H1 (cell line): ENCODE data around the gene HLX. TPM values are rescaled to one million over a fixed set of nuclear protein-coding genes. Genes with fewer than 3 reads are reported as not detected.

Experiments used
- CTCF ChIA-PET: fragments of 300-600 bp; sonication (Branson Sonifier 250); formaldehyde crosslinking; loops from one replicate; lab custom pipeline; 2021; ENCODE audit not compliant: partially characterized antibody; lab: Charles Lee
- POLR2A ChIA-PET: fragments of 300-600 bp; sonication (Branson Sonifier 250); formaldehyde crosslinking; loops from one replicate; lab custom pipeline; 2021; ENCODE audit warnings: inconsistent platforms; ENCODE audit not compliant: partially characterized antibody; lab: Charles Lee
- DNase-seq, 2 experiments: peaks; one replicate each; pipeline versions ENCODE4 v3.0.0 to v3.0.0-alpha.2; 2010 to 2022; ENCODE audit warnings: low spot score in 2 of 2, low read depth in 1 of 2, mixed read lengths in 1 of 2
- FAIRE-seq: peaks from 2 replicates; lab custom pipeline; 2011; peaks lifted over from hg19 to GRCh38; lab: Jason Lieb, UNC
- H2AFZ ChIP-seq: 2 replicates; pipeline ENCODE4 v1.8.1; 2012; ENCODE audit warnings: low read length, inconsistent platforms
- H2AK5ac ChIP-seq: 2 replicates; pipeline ENCODE4 v1.6.1; 2013; ENCODE audit warnings: low read depth, low read length
- H2BK120ac ChIP-seq: replicated peaks from 2 replicates; pipeline ENCODE3; 2013; ENCODE audit warnings: low read depth, low read length, inconsistent platforms
- H2BK12ac ChIP-seq: 2 replicates; pipeline ENCODE4 v1.6.1; 2013; ENCODE audit warnings: low read depth, low read length
- H2BK15ac ChIP-seq: 2 replicates; pipeline ENCODE4 v1.6.1; 2013; ENCODE audit warnings: low read length
- H2BK20ac ChIP-seq: 2 replicates; pipeline ENCODE4 v1.6.1; 2013; ENCODE audit warnings: low read length
- H2BK5ac ChIP-seq: 2 replicates; pipeline ENCODE4 v1.6.1; 2013; ENCODE audit warnings: low read depth, low read length
- H3K14ac ChIP-seq: 2 replicates; pipeline ENCODE4 v1.6.1; 2013; ENCODE audit warnings: inconsistent platforms; ENCODE audit not compliant: insufficient read length
- H3K18ac ChIP-seq: 2 replicates; pipeline ENCODE4 v1.6.1; 2013; ENCODE audit warnings: low read length; ENCODE audit errors: extremely low read depth
- H3K23ac ChIP-seq: 2 replicates; pipeline ENCODE4 v1.6.1; 2013; ENCODE audit warnings: inconsistent platforms; ENCODE audit not compliant: insufficient read length
- H3K23me2 ChIP-seq: 2 replicates; pipeline ENCODE4 v1.6.1; 2013; ENCODE audit warnings: low read depth, low read length
- H3K27ac ChIP-seq: 2 replicates; pipeline ENCODE4 v1.6.1; 2011; ENCODE audit warnings: low read depth, low read length, inconsistent platforms
- H3K27me3 ChIP-seq, 4 experiments: replicated peaks in 1 of 4; 1 replicate in 1 of 4; 2 replicates in 3 of 4; pipeline versions ENCODE4 v1.6.1 to v1.8.1; 2011 to 2013; ENCODE audit warnings: low read length in 3 of 4, mild to moderate bottlenecking in 3 of 4, inconsistent platforms in 2 of 4, mixed read lengths in 2 of 4, moderate library complexity in 1 of 4; ENCODE audit not compliant: control insufficient read depth in 3 of 4, insufficient read depth in 3 of 4; ENCODE audit errors: extremely low read depth in 1 of 4
- H3K36me3 ChIP-seq, 4 experiments: 2 replicates each; pipeline versions ENCODE4 v1.6.1 to v1.8.1; 2011 to 2013; ENCODE audit warnings: mild to moderate bottlenecking in 4 of 4, low read length in 3 of 4, moderate library complexity in 2 of 4, control low read depth in 1 of 4, inconsistent platforms in 1 of 4; ENCODE audit not compliant: insufficient read depth in 4 of 4, control insufficient read depth in 2 of 4
- H3K4ac ChIP-seq: replicated peaks from 2 replicates; pipeline ENCODE3; 2013; ENCODE audit warnings: low read length, low read depth, mixed read lengths, inconsistent platforms; ENCODE audit not compliant: insufficient read length
- H3K4me1 ChIP-seq, 4 experiments: replicated peaks in 1 of 4; 1 replicate in 1 of 4; 2 replicates in 3 of 4; pipeline versions ENCODE4 v1.6.1 to v1.8.1; 2011 to 2013; ENCODE audit warnings: low read length in 3 of 4, inconsistent platforms in 2 of 4, mixed read lengths in 1 of 4; ENCODE audit not compliant: insufficient read depth in 4 of 4, control insufficient read depth in 3 of 4
- H3K4me2 ChIP-seq, 2 experiments: 2 replicates each; pipeline versions ENCODE4 v1.6.1 to v1.8.1; 2011 to 2013; ENCODE audit warnings: low read depth in 2 of 2, low read length in 2 of 2, control low read depth in 1 of 2, inconsistent platforms in 1 of 2, mild to moderate bottlenecking in 1 of 2; ENCODE audit not compliant: insufficient read depth in 1 of 2
- H3K4me3 ChIP-seq, 4 experiments: fragments of 200-600, 300-600 bp in 1 of 4; sonication (generic), shearing (Covaris generic), sonication (Bioruptor Twin) in 1 of 4; 2 replicates each; pipeline versions ENCODE4 v1.5.1 to v1.8.1; 2011 to 2016; ENCODE audit warnings: low read length in 4 of 4, low read depth in 3 of 4, control low read depth in 2 of 4, inconsistent platforms in 2 of 4, mild to moderate bottlenecking in 2 of 4, mixed read lengths in 1 of 4, moderate library complexity in 1 of 4; ENCODE audit not compliant: insufficient read depth in 2 of 4; ENCODE audit errors: extremely low read depth in 1 of 4
- H3K56ac ChIP-seq: replicated peaks from 2 replicates; pipeline ENCODE3; 2013; ENCODE audit warnings: low read depth, mild to moderate bottlenecking, mixed read lengths, low read length, inconsistent platforms; ENCODE audit not compliant: insufficient read length
- H3K79me1 ChIP-seq: 2 replicates; pipeline ENCODE4 v1.6.1; 2013; ENCODE audit warnings: low read depth, low read length, control low read depth
- H3K79me2 ChIP-seq, 2 experiments: 2 replicates each; pipeline versions ENCODE4 v1.6.1 to v1.8.1; 2012 to 2013; ENCODE audit warnings: low read length in 2 of 2, mild to moderate bottlenecking in 2 of 2, inconsistent platforms in 1 of 2; ENCODE audit not compliant: insufficient read depth in 2 of 2, control insufficient read depth in 1 of 2
- H3K9ac ChIP-seq, 4 experiments: replicated peaks in 1 of 4; 1 replicate in 1 of 4; 2 replicates in 3 of 4; pipeline versions ENCODE4 v1.6.1 to v1.8.1; 2011 to 2013; ENCODE audit warnings: low read depth in 3 of 4, low read length in 3 of 4, control low read depth in 2 of 4, mild to moderate bottlenecking in 2 of 4, moderate library complexity in 2 of 4, inconsistent platforms in 1 of 4; ENCODE audit errors: extremely low read depth in 1 of 4
- H3K9me3 ChIP-seq, 2 experiments: 2 replicates each; pipeline versions ENCODE4 v1.6.1 to v1.8.1; 2012 to 2013; ENCODE audit warnings: mild to moderate bottlenecking in 2 of 2, moderate library complexity in 2 of 2, control low read depth in 1 of 2, inconsistent platforms in 1 of 2, low read depth in 1 of 2, low read length in 1 of 2, mixed read lengths in 1 of 2; ENCODE audit not compliant: insufficient read depth in 2 of 2
- H4K20me1 ChIP-seq, 2 experiments: replicated peaks in 1 of 2; 2 replicates each; pipeline versions ENCODE3 to v1.8.1; 2011 to 2013; ENCODE audit warnings: inconsistent platforms in 2 of 2, low read length in 2 of 2, mild to moderate bottlenecking in 1 of 2; ENCODE audit not compliant: insufficient read depth in 2 of 2, control insufficient read depth in 1 of 2
- H4K5ac ChIP-seq: 2 replicates; pipeline ENCODE4 v1.6.1; 2013; ENCODE audit warnings: low read length, low read depth, mixed read lengths, inconsistent platforms; ENCODE audit not compliant: insufficient read length
- H4K8ac ChIP-seq: 2 replicates; pipeline ENCODE4 v1.8.0; 2013; ENCODE audit warnings: mild to moderate bottlenecking, moderate library complexity, low read length, inconsistent platforms; ENCODE audit not compliant: insufficient read depth; ENCODE audit errors: extremely low read depth
- H4K91ac ChIP-seq: replicated peaks from 2 replicates; pipeline ENCODE3; 2013; ENCODE audit warnings: low read length, mixed read lengths, inconsistent platforms; ENCODE audit not compliant: insufficient read length
- BACH1 ChIP-seq: IDR thresholded peaks from 2 replicates; pipeline ENCODE4 v1.6.1; 2012; ENCODE audit warnings: low read length, improper control_type of control experiment
- CTCF ChIP-seq, 3 experiments: IDR thresholded peaks; 1 replicate in 2 of 3; 2 replicates in 1 of 3; pipeline versions ENCODE4 v1.5.1 to v1.6.1; 2011; ENCODE audit warnings: low read length in 3 of 3, mild to moderate bottlenecking in 3 of 3, inconsistent platforms in 2 of 3, low read depth in 1 of 3, moderate library complexity in 1 of 3; ENCODE audit not compliant: insufficient read depth in 1 of 3; ENCODE audit errors: control extremely low read depth in 1 of 3
- JUN ChIP-seq: IDR thresholded peaks from 2 replicates; pipeline ENCODE4 v1.6.1; 2011; ENCODE audit warnings: low read depth, mild to moderate bottlenecking, improper control_type of control experiment, low read length
- KDM4A ChIP-seq: IDR thresholded peaks from one replicate; pipeline ENCODE4 v1.7.1; 2012; ENCODE audit warnings: low read depth, mild to moderate bottlenecking, moderate library complexity, low read length, inconsistent platforms; ENCODE audit not compliant: severe bottlenecking
- POLR2AphosphoS5 ChIP-seq: IDR thresholded peaks from 2 replicates; pipeline ENCODE4 v1.6.1; 2011; ENCODE audit warnings: low read depth, low read length
- RAD21 ChIP-seq, 2 experiments: IDR thresholded peaks in 1 of 2; conservative IDR thresholded peaks in 1 of 2; 2 replicates each; pipeline ENCODE4 v1.6.1; 2011; ENCODE audit warnings: low read depth in 2 of 2, low read length in 2 of 2, improper control_type of control experiment in 1 of 2, inconsistent platforms in 1 of 2, mild to moderate bottlenecking in 1 of 2, moderate library complexity in 1 of 2
- SIX5 ChIP-seq: IDR thresholded peaks from 2 replicates; pipeline ENCODE4 v1.6.1; 2011; ENCODE audit warnings: mild to moderate bottlenecking, low read depth, low read length
- WGBS, 2 experiments: shearing (Covaris generic) in 1 of 2; methylation state at CpG; one replicate each; pipeline versions ENCODE4 v1.1.6 to v1.1.7; 2013 to 2015; ENCODE audit warnings: low lambda C conversion rate in 2 of 2, mixed read lengths in 2 of 2, inconsistent platforms in 1 of 2, low coverage in 1 of 2, missing lambda C conversion rate in 1 of 2; ENCODE audit not compliant: insufficient replicate concordance in 2 of 2, insufficient coverage in 1 of 2, insufficient read length in 1 of 2; ENCODE audit errors: extremely low coverage in 1 of 2, missing lambda C conversion rate in 1 of 2; 5-methylcytosine and 5-hydroxymethylcytosine counted together
- polyA plus RNA-seq, 7 experiments: library from polyadenylated mRNA; depleted of rRNA in 3 of 7; stranded (reverse) in 5 of 7; unstranded in 2 of 7; fragments of >200 nt in 5 of 7; fragments of 200-250 nt in 2 of 7; gene quantifications; 1 replicate in 5 of 7; 2 replicates in 1 of 7; 4 replicates in 1 of 7; pipeline versions ENCODE4 v1.2.1 to v1.2.3, GENCODE V29; 2011 to 2013; ENCODE audit warnings: missing spikeins in 2 of 7, mixed read lengths in 2 of 7
- total RNA-seq: library from RNA; stranded (reverse); fragmentation: NEBNext Ultra II Directional; extraction: Animal tissue kit (Norgen Biotek cat#: 25700); gene quantifications from 2 replicates; pipeline ENCODE4 v1.2.1, GENCODE V29; 2021

Gene HLX
- total and polyA plus RNA-seq, 2 of the 8 experiments (the other 6 are each of a cell fraction or from before 2014, with no cell fraction given), result 0.11 to 0.30 TPM

- H3K56ac ChIP-seq, result no peak overlapping the region
- no peak overlapping the region for H3K4me3 ChIP-seq
- H4K91ac ChIP-seq, result no peak overlapping the region
- no peak overlapping the region for H4K8ac ChIP-seq
- no peak overlapping the region for H3K9ac ChIP-seq
- ChIA-PET CTCF (interaction anchor here (0.6 to 5.1 kb wide), 9 partner anchors 12 to 501 kb away, joined by 3 to 23 read pairs (median 5); no protein-coding TSS in a partner anchor), POLR2A (interaction anchor here (1.4 kb wide), 1 partner anchor 9 kb away, joined by 4 read pairs; no protein-coding TSS in a partner anchor)
- H4K5ac ChIP-seq, result no peak overlapping the region
- 90% methylated on average over 2 of the region's 2 CpGs; no CpG with 5 or more reads in 1 of the 2 experiments for WGBS, 2 experiments
- H3K14ac ChIP-seq, result no peak overlapping the region
- H3K23me2 ChIP-seq, result no peaks in the 10 kb centered on the region
- H2BK20ac ChIP-seq, result no peak overlapping the region
- H3K18ac ChIP-seq, result no peak overlapping the region
- no peaks in the 10 kb centered on the region for H3K9me3 ChIP-seq
- H3K27ac ChIP-seq, result no peak overlapping the region
- no peaks in the 10 kb centered on the region for H3K27me3 ChIP-seq
- H2BK5ac ChIP-seq, result no peak overlapping the region
- H2AFZ ChIP-seq, result no peak overlapping the region
- TF ChIP-seq CTCF (IDR thresholded peaks at IDR 0.05; ENCODE audit: control extremely low read depth in 1 of 3, insufficient read depth in 1 of 3, low read depth in 1 of 3, low read length in 3 of 3) (peak in 2 of 3 experiments; percentile 12 to 20; a peak in 2 of 4 replicates), KDM4A (no peak), BACH1 (no peak), SIX5 (no peak), POLR2AphosphoS5 (no peak), JUN (no peak), RAD21 (IDR thresholded peaks at IDR 0.05 in 1 of 2, conservative IDR thresholded peaks at IDR 0.05 in 1 of 2; ENCODE audit: low read depth in 2 of 2, low read length in 2 of 2) (peak; percentile 47 to 51)
- no peaks in the 10 kb centered on the region for H3K4me1 ChIP-seq
- DNase-seq, result no peak
- no peak overlapping the region for H2BK120ac ChIP-seq
- no peaks in the 10 kb centered on the region for H3K36me3 ChIP-seq
- H2AK5ac ChIP-seq, result no peak overlapping the region
- no peaks in the 10 kb centered on the region for H4K20me1 ChIP-seq
- no peak overlapping the region for H3K4me2 ChIP-seq
- H3K4ac ChIP-seq, result no peak overlapping the region
- H3K79me1 ChIP-seq, result no peaks in the 10 kb centered on the region
- H2BK12ac ChIP-seq, result no peak overlapping the region
- H2BK15ac ChIP-seq, result no peak overlapping the region
- no peaks in the 10 kb centered on the region for H3K79me2 ChIP-seq
- no peak for FAIRE-seq
- no peak overlapping the region for H3K23ac ChIP-seq
Observed at GRCh38 chr1:220908757-220909156, 29.5 kb downstream of the HLX start.
